Testis (tissue), 3 donors: ENCODE measurements around the gene PSMF1. TPM values are rescaled to one million over a fixed set of nuclear protein-coding genes. Genes with fewer than 3 reads are reported as not detected.
A peak's percentile ranks its signal among the peaks of the same experiment; 100 is the strongest.

ENCODE experiments used
- DNase-seq: peaks from one replicate; pipeline ENCODE4 v3.0.0-alpha.2; 2019
- H3K27ac ChIP-seq, 2 donors: fragments of 200-600 bp; sonication (generic); one replicate each; pipeline ENCODE4 v1.5.1; 2019
- H3K27me3 ChIP-seq: fragments of 200-600 bp; sonication (generic); one replicate; pipeline ENCODE4 v1.5.1; 2019
- H3K36me3 ChIP-seq: fragments of 200-600 bp; sonication (generic); one replicate; pipeline ENCODE4 v1.5.1; 2017; ENCODE audit warnings: low read depth; ENCODE audit errors: missing control alignments
- H3K4me1 ChIP-seq: fragments of 200-600 bp; sonication (generic); one replicate; pipeline ENCODE4 v1.5.1; 2019
- H3K4me3 ChIP-seq, 2 donors: fragments of 200-600 bp; sonication (generic); one replicate each; pipeline ENCODE4 v1.5.1; 2017 to 2019
- H3K9me3 ChIP-seq: fragments of 200-600 bp; sonication (generic); one replicate; pipeline ENCODE4 v1.5.1; 2017
- POLR2A ChIP-seq: fragments of 450-650 bp; IDR thresholded peaks from one replicate; pipeline ENCODE4 v1.6.1; 2017; ENCODE audit warnings: antibody characterized with exemption, mild to moderate bottlenecking, moderate library complexity
- WGBS, 2 donors: methylation state at CpG; one replicate each; pipeline ENCODE4 v1.1.5; 2018; 5-methylcytosine and 5-hydroxymethylcytosine counted together
- intact Hi-C: fragments of 100-400 bp; cut with DNase I; formaldehyde crosslinking; loops from one replicate; pipeline ENCODE4 v1.15.1; 2023; ENCODE audit warnings: low total_unique reads
- polyA plus RNA-seq: library from polyadenylated mRNA; stranded (reverse); fragments of 350-450 nt; fragmentation: Illumina TruSeq; extraction: RNeasy Lipid Tissue Mini Kit (QIAGEN cat#74804); gene quantifications from one replicate; pipeline ENCODE4 v1.2.3, GENCODE V29; 2014; ENCODE audit warnings: low read depth, low replicate concordance; ENCODE audit not compliant: insufficient read depth
- total RNA-seq, 2 donors: library from RNA; depleted of rRNA; stranded (reverse); fragments of >200 nt; gene quantifications; one replicate each; pipeline ENCODE4 v1.2.3, GENCODE V29; 2016
- TF ChIP-seq, protein P1 (sequence below), 3 experiments: fragments of 450-650 bp in 2 of 3; fragments of 200-600 bp in 1 of 3; sonication (generic) in 1 of 3; IDR thresholded peaks; one replicate each; pipeline ENCODE4 v1.5.1; 2016 to 2019; ENCODE audit warnings: antibody characterized with exemption in 3 of 3, mild to moderate bottlenecking in 2 of 3, moderate library complexity in 1 of 3

PSMF1 gene
- total and polyA plus RNA-seq, 3 donors from 2014 or later: 265 to 380 (median 331) TPM

DNA sequence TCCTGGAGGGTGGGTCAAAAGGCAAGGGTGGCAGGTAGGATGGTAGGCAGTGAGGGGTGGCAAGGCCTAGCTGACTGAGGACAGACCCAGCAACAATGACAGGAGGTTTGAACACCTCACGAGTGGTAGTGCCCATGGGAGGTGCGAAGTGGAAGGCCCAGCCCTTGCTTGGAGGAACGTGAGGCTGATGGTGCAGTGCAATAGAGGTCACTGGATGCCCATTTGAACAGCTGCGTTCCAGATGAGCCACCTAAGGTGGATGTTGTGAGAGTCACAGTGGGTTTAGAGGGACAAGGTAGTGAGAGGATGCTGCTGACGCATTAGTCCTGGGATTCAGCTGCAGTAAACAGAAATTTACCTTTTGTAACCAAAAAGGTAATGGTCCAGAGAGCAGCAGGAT lies 50.8 kb downstream of the PSMF1 start:
- intact Hi-C loops: no loop called here
- no peaks in the 10 kb centered on the region for H3K9me3 ChIP-seq
- H3K36me3 ChIP-seq: no peaks in the 10 kb centered on the region
- H3K27ac ChIP-seq: no peak overlapping the region
- no peaks in the 10 kb centered on the region for H3K4me1 ChIP-seq
- TF ChIP-seq, protein P1, sequence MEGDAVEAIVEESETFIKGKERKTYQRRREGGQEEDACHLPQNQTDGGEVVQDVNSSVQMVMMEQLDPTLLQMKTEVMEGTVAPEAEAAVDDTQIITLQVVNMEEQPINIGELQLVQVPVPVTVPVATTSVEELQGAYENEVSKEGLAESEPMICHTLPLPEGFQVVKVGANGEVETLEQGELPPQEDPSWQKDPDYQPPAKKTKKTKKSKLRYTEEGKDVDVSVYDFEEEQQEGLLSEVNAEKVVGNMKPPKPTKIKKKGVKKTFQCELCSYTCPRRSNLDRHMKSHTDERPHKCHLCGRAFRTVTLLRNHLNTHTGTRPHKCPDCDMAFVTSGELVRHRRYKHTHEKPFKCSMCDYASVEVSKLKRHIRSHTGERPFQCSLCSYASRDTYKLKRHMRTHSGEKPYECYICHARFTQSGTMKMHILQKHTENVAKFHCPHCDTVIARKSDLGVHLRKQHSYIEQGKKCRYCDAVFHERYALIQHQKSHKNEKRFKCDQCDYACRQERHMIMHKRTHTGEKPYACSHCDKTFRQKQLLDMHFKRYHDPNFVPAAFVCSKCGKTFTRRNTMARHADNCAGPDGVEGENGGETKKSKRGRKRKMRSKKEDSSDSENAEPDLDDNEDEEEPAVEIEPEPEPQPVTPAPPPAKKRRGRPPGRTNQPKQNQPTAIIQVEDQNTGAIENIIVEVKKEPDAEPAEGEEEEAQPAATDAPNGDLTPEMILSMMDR (IDR thresholded peaks at IDR 0.05): no peak
- TF ChIP-seq POLR2A: no peak
- H3K4me3 ChIP-seq: no peak overlapping the region
- WGBS, 2 donors: 94 to 96% methylated on average over 4 to 5 of the region's 5 CpGs
- H3K27me3 ChIP-seq: no peaks in the 10 kb centered on the region
- no peak for DNase-seq

DNA sequence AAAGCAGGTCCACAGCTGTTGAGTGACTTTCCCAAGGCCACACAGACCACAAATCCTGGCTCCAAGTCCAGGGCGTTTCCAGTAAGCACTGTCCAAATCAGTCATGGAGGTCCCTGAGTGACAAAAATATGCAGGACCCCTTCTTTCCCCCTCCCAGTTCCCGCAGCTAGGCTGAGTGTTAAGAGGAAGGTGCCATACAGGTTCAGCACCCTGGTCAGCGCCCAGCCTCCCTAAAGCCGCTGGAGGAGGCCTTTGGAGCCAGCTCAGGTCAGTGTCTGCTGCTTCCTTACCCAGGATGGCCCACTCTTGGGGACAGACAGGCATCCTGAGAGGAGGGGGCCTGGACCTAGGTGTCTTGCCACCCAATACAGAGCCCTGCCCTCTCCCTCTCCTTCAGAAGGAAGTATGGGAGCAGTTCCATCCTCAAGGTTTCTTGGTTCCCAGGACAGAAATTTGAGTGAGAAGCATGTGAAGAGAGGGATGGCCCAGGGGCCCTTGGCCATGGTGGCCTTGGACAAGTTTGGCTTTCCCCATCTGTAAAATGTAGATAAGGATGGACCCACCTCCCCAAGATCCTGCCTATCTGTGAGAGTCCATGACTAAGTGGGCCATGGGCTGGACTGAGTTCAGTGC lies 53.2 kb downstream of the PSMF1 start:
- Histone ChIP-seq H3K9me3 (no peaks in the 10 kb centered on the region), H3K4me3 (no peak overlapping the region), H3K4me1 (no peaks in the 10 kb centered on the region), H3K36me3 (no peaks in the 10 kb centered on the region), H3K27me3 (no peaks in the 10 kb centered on the region), H3K27ac (no peak overlapping the region)
- DNase-seq: peak; percentile 37
- WGBS, 2 donors: 42 to 63% methylated on average over 2 to 4 of the region's 4 CpGs
- TF ChIP-seq, protein P1 (IDR thresholded peaks at IDR 0.05): no peak
- no peak for TF ChIP-seq POLR2A
- intact Hi-C loops: no loop called here

DNA sequence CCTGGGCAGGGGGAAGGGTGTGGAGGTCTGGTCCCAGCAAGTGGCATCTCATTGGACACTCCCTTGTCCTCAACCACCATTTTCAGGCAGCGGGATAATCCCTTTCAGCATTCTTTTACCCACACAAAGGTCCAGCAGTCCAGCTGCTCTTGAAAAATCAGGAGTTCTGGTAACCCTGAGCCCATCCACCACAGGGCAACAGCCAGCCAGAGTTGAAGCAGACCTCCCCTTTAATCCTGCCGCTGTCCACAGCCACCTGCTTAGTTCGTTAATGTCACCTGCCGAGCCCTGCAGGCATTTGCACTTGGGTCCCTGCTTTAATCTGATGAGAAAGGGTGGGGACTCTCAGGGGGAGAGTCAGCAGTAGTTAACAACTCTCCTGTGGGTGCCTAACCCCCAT lies 55.3 kb downstream of the PSMF1 start:
- intact Hi-C loops: no loop called here
- no peak overlapping the region for H3K4me3 ChIP-seq
- no peak overlapping the region for H3K27ac ChIP-seq
- H3K36me3 ChIP-seq: no peaks in the 10 kb centered on the region
- no peaks in the 10 kb centered on the region for H3K27me3 ChIP-seq
- 85 to 91% methylated on average over 4 of the region's 4 CpGs for WGBS, 2 donors
- H3K4me1 ChIP-seq: no peaks in the 10 kb centered on the region
- H3K9me3 ChIP-seq: no peaks in the 10 kb centered on the region
- no peak for DNase-seq
- TF ChIP-seq, protein P1 (IDR thresholded peaks at IDR 0.05): no peak
- TF ChIP-seq POLR2A: no peak

DNA sequence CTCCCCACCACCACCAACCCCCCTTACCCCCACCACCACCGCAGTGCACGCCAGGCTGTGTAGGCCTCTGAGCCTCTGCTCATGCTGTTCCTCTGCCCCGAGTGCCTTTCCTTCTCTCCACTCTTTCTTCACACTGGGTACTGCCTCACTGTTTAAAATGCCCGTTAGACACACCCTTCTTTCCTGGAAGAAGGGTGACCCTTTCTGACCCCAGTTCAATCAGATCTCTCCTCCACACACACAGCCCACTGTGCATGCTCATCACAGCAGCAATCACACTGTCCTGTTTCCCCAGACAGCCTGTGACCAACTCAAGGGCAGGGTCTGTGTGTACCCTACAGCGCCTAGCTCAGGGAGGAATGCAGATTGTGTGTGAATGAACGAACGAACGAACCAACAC lies 56.4 kb downstream of the PSMF1 start:
- Histone ChIP-seq H3K4me1 (no peaks in the 10 kb centered on the region), H3K4me3 (no peak overlapping the region), H3K9me3 (no peaks in the 10 kb centered on the region), H3K27me3 (no peaks in the 10 kb centered on the region), H3K27ac (no peak overlapping the region), H3K36me3 (no peaks in the 10 kb centered on the region)
- no peak for DNase-seq
- TF ChIP-seq, protein P1 (IDR thresholded peaks at IDR 0.05): no peak
- no peak for TF ChIP-seq POLR2A
- WGBS, 2 donors: 84 to 90% methylated on average over 8 of the region's 8 CpGs
- intact Hi-C loops: no loop called here

DNA sequence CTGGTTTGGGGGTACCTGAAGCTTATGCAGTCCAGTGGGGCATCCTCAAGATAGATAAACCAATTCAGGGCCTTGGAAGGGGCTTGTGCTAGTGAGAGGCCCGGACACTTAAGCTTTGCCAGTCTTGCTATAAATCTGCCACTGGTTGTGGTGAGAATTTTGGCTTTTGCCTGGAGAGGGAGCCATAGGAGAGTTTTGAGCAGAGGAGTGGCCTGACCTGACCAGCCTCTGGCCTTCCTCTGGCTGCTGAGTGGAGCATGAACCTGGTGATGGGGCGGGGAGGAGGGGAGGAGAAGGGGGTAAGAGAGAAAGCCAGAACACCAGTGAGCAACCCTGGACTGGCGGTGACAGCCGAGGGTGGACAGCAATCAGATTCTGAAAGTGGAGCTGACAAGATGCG lies 59.3 kb downstream of the PSMF1 start:
- Histone ChIP-seq H3K4me1 (no peaks in the 10 kb centered on the region), H3K9me3 (no peaks in the 10 kb centered on the region), H3K27me3 (no peaks in the 10 kb centered on the region), H3K4me3 (no peak overlapping the region), H3K36me3 (no peaks in the 10 kb centered on the region), H3K27ac (no peak overlapping the region)
- 88% methylated on average over 5 of the region's 5 CpGs for WGBS, 2 donors
- intact Hi-C loops: no loop called here
- DNase-seq: no peak
- no peak for TF ChIP-seq POLR2A
- TF ChIP-seq, protein P1 (IDR thresholded peaks at IDR 0.05): no peak
